IPS-NIHi7 (cell line): Measurements from ENCODE around the gene KMT2B.
A peak's percentile ranks its signal among the peaks of the same experiment; 100 is the strongest.
"Not testable (repeated sequence)": the region's sequence is repeated elsewhere in the genome, so short reads cannot be mapped to it uniquely, and the experiment has no call there.

Source experiments
- DNase-seq: peaks from one replicate; pipeline ENCODE4 v3.0.0; 2012; ENCODE audit warnings: mixed read lengths; ENCODE audit errors: extremely low spot score

The KMT2B gene

GRCh38 chr19:35710784-35711723, 6.7 kb upstream of the KMT2B start:
- DNase-seq, result no peak

GRCh38 chr19:35712567-35713505, 5.0 kb upstream of the KMT2B start:
- DNase-seq, result peak; percentile 29

DNA sequence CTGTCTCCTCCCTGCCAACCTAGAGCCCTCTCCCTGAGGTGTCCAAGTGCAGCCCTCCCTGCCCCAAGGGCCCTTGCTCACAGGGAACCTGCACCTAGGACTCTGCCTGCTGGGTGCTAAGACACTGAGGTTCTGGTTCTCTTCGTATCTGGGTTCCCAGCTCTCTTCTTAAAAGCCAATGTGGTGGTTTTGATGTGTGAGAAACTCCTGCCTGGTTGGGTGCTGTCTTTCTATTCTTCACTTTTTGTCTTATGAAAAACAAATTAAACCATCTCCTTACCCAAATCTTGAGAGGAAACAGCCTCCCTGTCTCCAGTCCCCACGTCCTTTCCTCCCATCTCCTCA, 4.3 kb upstream of the KMT2B start:
- no peak for DNase-seq

- no peak for DNase-seq
These were observed 3.8 kb upstream of the KMT2B start for GRCh38 chr19:35713904-35714495.

- peak; percentile 22 for DNase-seq
These were observed 3.0 kb upstream of the KMT2B start for GRCh38 chr19:35714601-35715354.

DNA sequence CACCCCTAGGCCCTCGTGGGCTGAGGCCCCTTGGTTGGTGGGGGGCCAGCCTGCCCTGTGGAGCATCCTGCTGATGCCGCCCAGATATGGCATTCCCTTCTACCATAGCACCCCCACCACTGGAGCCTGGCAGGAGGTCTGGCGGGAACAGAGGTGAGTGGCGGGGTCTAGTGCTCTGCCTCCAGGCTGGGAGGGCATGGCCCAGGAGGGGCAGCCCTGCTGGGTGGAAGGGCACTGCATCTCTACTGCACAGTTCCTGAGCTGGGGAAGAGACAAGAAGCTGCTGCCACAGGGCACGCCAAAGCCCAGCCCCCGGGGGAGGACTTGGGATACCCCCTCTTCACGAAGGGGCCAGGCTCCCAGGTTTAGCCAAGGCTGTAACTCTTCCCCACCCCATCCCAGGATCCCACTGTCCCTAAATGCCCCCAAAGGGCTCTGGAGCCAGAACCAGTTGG, 2.4 kb upstream of the KMT2B start:
- DNase-seq, result no peak

- DNase-seq, result peak; percentile 69
These were observed 1.6 kb upstream of the KMT2B start for GRCh38 chr19:35715981-35716800.

- DNase-seq, result peak; percentile 86
These were observed 770 bp upstream of the KMT2B start for GRCh38 chr19:35716801-35717664.

GRCh38 chr19:35718345-35719041, 690 bp downstream of the KMT2B start:
- peak; percentile 35 for DNase-seq

GRCh38 chr19:35719402-35720162, 1.8 kb downstream of the KMT2B start:
- DNase-seq, result no peak

DNA sequence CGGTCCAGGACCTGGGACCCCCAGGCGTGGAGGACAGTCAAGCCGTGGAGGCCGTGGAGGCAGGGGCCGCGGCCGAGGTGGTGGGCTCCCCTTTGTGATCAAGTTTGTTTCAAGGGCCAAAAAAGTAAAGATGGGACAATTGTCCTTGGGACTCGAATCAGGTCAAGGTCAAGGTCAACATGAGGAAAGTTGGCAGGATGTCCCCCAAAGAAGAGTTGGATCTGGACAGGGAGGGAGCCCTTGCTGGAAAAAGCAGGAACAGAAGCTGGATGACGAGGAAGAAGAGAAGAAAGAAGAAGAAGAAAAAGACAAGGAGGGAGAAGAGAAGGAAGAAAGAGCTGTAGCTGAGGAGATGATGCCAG, 2.3 kb downstream of the KMT2B start:
- DNase-seq, result no peak

GRCh38 chr19:35720648-35721047, 2.8 kb downstream of the KMT2B start:
- no peak for DNase-seq

DNA sequence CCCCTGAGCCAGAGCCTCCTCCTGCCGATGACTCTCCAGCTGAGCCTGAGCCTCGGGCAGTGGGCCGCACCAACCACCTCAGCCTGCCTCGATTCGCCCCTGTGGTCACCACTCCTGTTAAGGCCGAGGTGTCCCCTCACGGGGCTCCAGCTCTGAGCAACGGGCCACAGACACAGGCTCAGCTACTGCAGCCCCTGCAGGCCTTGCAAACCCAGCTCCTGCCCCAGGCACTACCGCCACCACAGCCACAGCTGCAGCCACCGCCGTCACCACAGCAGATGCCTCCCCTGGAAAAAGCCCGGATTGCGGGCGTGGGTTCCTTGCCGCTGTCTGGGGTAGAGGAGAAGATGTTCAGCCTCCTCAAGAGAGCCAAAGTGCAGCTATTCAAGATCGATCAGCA, 3.6 kb downstream of the KMT2B start:
- no peak for DNase-seq

- DNase-seq, result no peak
These were observed 4.7 kb downstream of the KMT2B start for GRCh38 chr19:35722461-35722860.

DNA sequence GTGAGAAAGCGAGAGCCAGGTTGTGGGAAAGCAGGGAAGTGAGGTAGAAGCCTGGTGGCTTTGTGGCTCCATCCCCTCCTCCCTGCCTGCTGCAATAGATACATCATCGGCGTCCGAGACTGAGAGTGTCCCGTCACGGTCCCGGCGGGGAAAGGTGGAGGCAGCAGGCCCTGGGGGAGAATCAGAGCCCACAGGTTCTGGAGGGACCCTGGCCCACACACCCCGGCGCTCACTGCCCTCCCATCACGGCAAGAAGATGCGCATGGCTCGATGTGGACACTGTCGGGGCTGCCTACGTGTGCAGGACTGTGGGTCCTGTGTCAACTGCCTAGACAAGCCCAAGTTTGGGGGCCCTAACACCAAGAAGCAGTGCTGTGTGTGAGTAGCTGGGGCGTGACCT, 5.1 kb downstream of the KMT2B start:
- no peak for DNase-seq

- no peak for DNase-seq
These were observed 5.9 kb downstream of the KMT2B start for GRCh38 chr19:35723671-35724070.

- not testable (repeated sequence) for DNase-seq
These were observed 6.3 kb downstream of the KMT2B start for GRCh38 chr19:35724132-35724531.

GRCh38 chr19:35724560-35724959, 6.8 kb downstream of the KMT2B start:
- DNase-seq, result no peak
